GM19351 (cell line): ENCODE results near the gene RRBP1.
"Not testable (repeated sequence)": the region's sequence is repeated elsewhere in the genome, so short reads cannot be mapped to it uniquely, and the experiment has no call there.

Experiments
- ATAC-seq: cut with Tn5 transposase; IDR thresholded peaks from one replicate; pipeline ENCODE4 v1.9.1; 2021; ENCODE audit warnings: mild to moderate bottlenecking, moderate library complexity; ENCODE audit not compliant: unreplicated experiment

RRBP1 gene

GRCh38 chr20:17710379-17711266, 28.6 kb upstream of the RRBP1 start:
- no peak for ATAC-seq

DNA sequence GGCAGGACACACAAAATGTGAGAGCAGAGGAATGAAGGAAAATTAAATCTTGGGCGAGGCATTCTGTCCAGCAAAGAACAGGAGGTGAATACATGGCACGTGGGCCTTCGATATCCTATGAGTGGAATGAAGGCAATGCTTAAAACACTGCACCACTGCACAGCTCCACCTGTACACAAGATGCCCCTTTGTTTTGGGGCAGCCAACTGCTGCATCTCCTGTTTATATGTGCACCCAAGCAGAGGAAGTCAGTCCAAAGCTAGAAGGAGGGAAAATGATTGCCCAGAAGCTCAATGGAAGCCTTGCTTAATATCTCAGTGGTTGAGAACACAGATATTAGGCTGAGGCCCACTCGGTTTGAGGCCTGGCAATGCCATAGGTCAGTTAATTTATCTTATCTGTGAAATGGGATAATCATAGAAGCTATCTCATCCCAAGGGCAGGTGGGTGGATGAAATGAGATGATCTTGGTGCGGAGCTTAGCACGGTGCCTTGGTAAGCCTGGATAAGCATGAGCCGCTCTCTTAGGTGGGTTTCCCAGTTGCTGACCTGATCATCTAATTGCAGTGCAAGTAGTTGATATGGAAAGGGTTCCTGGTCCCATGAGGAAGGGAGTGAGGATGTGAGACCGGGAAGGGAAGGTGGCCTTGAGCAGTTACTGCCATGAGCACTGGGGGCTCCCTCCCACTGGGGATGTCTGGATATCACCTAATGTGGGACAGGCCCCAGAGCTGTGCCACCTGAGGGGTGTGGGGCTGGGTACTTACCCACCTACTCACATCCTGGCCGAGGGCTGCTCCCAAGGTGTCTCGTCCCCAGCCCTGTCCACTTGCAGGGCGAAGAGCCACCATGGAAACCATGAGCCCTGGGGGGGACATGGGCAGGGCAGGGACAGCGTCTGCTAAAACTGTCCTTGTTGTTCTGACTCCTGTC, 27.6 kb upstream of the RRBP1 start:
- ATAC-seq = no peak

- ATAC-seq = no peak
Observed at GRCh38 chr20:17708675-17709360, 26.8 kb upstream of the RRBP1 start.

- not testable (repeated sequence) for ATAC-seq
Observed at GRCh38 chr20:17707951-17708350, 25.9 kb upstream of the RRBP1 start.

DNA sequence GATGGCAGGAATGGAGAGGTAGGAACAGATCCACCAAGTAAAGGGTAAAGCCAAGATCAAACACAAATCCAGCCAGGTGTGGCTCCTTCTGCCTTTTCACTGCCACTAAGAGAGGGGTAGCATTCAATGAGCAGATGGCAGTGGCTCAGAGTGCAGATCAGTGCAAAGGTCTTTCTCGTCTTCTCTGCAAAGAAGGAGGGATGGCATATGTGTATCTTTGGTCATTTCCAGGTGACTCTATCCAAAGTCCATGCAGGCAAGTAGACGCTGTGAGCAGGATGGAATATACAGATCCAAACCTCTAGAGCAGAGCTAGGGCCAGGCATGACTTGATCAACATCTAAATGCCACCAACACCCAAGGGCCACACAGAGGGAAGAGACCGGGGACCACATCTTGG, 24.6 kb upstream of the RRBP1 start:
- ATAC-seq = no peak

- no peak for ATAC-seq
Observed at GRCh38 chr20:17705916-17706315, 23.9 kb upstream of the RRBP1 start.

GRCh38 chr20:17704589-17705317, 22.7 kb upstream of the RRBP1 start:
- no peak for ATAC-seq

- ATAC-seq = no peak
Observed at GRCh38 chr20:17701826-17702225, 19.8 kb upstream of the RRBP1 start.

DNA sequence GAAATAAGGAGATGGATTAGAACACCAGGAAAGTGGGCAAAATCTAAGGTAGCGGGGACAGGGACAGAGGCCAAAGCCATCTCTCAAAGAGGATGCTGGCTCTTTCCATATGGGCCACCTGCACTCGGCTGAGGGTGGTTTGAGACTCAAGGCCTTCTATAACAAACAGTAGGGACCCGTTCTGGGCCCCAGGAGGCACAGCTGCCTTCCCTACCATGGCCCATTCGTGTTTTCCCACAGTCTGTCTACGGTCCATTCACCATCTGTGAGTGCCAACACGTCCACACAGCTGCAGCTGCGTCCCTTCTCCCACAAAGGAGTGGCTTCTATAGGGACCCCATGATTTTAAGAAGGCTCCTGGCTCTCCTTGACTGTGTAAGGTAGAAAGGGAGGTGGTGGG, 18.6 kb upstream of the RRBP1 start:
- ATAC-seq = no peak

DNA sequence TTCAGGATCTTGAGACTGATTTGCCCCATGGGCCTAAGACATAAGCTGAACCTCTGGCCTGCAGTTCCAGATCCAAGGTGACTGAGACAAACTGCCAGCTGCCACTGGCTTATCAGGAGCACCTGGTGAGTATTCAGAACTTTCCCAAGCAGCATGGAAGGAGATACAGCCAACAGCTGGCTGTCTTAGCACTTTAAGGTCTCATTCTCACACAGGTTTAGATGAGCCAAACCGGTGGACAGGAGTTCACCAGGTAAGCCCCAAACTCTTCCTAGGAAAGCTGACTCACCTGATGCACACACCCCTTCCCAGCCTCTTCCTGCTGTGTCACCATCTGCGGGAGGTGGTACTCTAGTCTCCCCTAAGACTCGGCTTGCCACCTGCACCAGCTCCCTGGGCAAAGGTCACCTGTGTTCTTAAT, 17.9 kb upstream of the RRBP1 start, which contains the start of gene BANF2:
TSS of gene BANF2 (plus strand) at position 36 of the 421 bp plus-strand sequence. CDS start 25,060 bp downstream, outside the sequence.
- ATAC-seq = no peak

DNA sequence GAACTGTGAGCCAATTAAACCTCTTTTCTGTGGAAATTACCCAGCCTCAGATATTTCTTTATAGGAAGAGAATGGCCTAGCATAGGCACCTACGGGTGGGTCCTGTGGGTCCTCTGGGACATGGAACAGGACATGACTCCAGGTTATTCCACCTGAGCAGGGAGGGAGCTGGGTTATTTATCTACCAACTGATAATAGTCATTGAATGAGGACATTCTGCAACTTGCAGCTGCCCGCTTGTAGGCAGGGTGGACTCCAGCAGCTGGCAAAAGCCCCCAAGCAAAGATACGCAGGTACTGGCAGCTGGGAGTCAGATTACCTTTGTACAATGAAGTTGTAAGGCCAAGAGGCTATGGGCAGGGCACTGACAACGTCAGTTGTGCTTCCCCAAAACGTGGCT, 16.3 kb upstream of the RRBP1 start:
- no peak for ATAC-seq

- no peak for ATAC-seq
Observed at GRCh38 chr20:17697171-17697570, 15.1 kb upstream of the RRBP1 start.

DNA sequence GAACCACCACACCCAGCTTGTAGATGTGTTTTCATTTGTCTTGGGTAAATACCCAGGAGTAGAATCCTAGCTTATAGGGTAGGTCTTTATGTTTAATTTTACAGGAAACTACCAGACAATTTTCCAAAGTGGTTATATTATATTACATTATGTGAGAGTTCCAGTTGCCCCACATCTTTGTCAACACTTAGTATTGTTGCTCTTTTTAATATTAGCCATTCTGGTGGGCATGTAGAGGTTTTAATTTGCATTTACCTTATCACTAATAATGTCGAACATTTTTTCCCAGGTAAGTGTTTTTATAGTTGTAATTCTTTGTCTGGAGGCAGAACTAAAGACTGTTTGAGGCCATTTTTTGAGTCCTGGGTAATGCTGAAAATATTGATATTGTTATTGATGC, 14.2 kb upstream of the RRBP1 start:
- no peak for ATAC-seq

DNA sequence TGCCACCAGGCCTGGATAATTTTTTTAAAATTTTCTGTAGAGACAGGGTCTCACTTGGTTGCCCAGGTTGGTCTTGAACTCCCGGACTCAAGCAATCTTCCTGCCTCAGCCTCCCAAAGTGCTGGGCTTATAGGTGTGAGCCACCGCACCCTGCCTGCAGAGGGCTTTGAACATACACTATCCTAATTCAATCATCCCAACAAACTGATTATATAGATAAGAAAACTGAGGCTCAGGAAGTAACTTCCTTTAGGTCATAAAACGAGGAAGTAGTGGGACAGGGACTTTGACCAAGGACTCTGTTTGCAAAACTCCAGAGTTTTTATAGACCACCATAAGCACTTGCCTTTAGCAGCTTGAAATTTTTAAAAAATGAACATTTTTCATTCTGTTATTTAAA, 12.7 kb upstream of the RRBP1 start:
- ATAC-seq = no peak

DNA sequence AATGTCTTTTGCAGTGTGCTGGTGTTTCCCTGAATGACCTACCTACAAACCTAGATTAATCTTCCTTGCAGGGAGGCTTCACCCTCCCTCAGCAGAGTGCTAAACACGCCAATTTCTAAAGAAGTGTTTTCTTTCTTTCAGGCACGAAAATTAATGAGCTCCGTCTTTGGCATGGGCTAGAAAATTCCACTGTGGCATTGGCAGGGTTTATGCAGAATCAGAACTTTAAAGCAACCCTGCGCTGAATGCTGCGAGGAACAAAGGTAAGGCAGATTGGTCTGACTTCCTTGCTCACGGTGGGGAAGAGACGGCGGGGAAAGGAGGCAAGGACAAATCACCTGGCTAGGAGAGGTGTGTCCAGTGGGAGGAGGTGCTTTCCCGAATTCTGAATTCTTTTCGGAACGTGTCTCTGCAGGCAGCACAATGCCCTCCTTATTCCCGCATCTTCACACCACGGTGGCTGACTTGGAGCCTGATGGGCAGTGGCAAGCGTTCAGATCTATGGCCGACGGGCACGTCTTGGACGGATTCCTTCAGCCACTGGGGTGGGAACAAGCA, 11.5 kb upstream of the RRBP1 start:
- no peak for ATAC-seq

- no peak for ATAC-seq
Observed at GRCh38 chr20:17691758-17692157, 9.7 kb upstream of the RRBP1 start.

DNA sequence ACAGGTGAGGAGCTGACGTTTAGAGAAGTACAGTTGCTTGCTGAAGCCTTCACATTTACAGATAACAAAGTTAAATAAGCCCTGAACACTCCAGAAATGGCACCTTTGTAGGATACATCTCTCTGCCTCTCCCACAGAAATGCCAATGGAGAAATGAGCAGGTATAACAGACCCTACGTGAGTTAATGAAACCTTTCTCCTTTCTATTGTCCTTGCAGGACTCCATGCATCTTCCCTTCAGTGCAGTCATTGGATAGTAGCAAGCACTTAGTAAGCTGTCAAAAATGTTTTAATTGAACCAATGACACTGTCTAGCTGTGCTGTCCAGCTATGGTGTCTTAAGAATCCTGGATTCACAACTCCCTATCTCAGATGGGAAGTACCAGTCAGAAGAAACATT, 8.1 kb upstream of the RRBP1 start:
- no peak for ATAC-seq

DNA sequence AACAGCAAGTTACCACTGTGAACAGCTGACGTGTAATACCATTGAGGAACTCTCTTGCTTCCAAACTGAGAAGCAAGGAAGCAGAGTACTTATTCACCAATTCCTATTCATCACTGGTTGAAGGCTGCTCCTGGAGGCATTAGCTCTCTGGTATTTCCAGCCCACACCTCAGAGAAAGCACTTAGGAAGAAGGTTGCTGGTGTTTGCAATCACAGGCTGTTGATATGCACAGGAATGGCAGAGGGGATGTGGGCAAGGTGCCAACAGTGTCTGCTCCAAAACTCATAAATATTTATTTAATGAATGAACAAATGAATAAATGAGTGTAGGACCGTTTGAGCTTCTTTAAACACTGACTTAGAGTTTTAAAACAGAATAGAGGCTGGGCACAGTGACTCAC, 6.9 kb upstream of the RRBP1 start:
- ATAC-seq = no peak

DNA sequence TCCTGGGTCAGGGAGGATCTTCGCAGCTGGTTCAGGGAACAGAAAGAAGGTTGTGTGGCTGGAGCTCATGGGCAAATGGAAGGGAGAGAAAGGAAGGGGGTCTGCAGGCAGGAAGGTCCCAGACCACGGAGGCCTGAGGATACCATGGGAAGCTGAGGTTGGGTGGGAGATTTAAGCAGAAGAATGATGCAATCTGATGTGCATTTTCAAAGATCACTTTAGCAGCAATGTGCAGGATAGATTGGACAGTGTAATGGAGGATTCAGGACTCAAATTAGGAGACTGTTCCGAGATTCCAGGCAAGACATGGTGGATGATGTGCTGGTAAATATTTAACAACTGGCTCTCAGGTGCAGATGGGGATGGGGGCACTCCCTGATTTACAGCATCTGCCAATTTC, 5.8 kb upstream of the RRBP1 start:
- no peak for ATAC-seq

GRCh38 chr20:17685168-17685567, 3.1 kb upstream of the RRBP1 start:
- ATAC-seq = no peak
